ENCODE results near the gene RNF144B. TPM values are rescaled to one million over a fixed set of nuclear protein-coding genes. Genes with fewer than 3 reads are reported as not detected.
"Not testable (repeated sequence)": the region's sequence is repeated elsewhere in the genome, so short reads cannot be mapped to it uniquely, and the experiment has no call there.

RNF144B gene
- total and polyA plus RNA-seq, 7 donors, result 6.0 to 94.9 (median 34.5) TPM

- Histone ChIP-seq H3K4me3 (no peak overlapping the region), H3K27me3 (ENCODE audit: insufficient read depth in 3 of 3, low read length in 2 of 3) (no peaks in the 10 kb centered on the region), H3K36me3 (ENCODE audit: insufficient read depth in 1 of 2, low read depth in 1 of 2) (no peaks in the 10 kb centered on the region), H3K9me3 (no peaks in the 10 kb centered on the region), H3K4me1 (peaks cover 19% of the 10 kb centered on the region), H3K27ac (no peak overlapping the region)
- no peak for ATAC-seq
- WGBS, 3 donors, result 87 to 94% (median 89%) methylated on average over 3 of the region's 3 CpGs
- intact Hi-C loops (cut with DNase I), result no loop called here
- TF ChIP-seq, protein P1, sequence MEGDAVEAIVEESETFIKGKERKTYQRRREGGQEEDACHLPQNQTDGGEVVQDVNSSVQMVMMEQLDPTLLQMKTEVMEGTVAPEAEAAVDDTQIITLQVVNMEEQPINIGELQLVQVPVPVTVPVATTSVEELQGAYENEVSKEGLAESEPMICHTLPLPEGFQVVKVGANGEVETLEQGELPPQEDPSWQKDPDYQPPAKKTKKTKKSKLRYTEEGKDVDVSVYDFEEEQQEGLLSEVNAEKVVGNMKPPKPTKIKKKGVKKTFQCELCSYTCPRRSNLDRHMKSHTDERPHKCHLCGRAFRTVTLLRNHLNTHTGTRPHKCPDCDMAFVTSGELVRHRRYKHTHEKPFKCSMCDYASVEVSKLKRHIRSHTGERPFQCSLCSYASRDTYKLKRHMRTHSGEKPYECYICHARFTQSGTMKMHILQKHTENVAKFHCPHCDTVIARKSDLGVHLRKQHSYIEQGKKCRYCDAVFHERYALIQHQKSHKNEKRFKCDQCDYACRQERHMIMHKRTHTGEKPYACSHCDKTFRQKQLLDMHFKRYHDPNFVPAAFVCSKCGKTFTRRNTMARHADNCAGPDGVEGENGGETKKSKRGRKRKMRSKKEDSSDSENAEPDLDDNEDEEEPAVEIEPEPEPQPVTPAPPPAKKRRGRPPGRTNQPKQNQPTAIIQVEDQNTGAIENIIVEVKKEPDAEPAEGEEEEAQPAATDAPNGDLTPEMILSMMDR (IDR thresholded peaks at IDR 0.05), result no peak
- no peak for DNase-seq
These were observed 36.4 kb upstream of the RNF144B start for GRCh38 chr6:18350712-18351111.

DNA sequence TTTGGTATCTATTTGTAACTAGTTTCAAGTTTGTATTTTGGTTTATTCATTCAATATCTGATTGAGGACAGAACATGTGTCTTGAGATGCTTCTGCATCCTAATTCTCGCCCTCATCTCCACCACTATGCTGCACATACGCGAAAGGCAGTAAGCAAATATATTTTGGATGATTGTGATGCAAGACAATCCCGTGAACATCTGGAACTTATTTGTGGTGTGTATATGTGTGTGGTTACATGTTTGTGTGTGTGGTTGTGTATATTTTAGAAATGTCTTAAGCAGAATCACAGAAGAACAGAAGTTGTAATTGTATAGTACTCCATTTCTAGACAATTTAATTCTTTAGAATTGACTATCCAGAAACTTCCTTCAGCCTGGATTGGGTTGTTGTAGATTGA lies 35.1 kb upstream of the RNF144B start:
- peaks cover 18% of the 10 kb centered on the region for H3K4me1 ChIP-seq
- no peaks in the 10 kb centered on the region for H3K36me3 ChIP-seq (ENCODE audit: insufficient read depth in 1 of 2, low read depth in 1 of 2)
- 91 to 96% (median 94%) methylated on average over 4 of the region's 4 CpGs for WGBS, 3 donors
- H3K4me3 ChIP-seq, result no peak overlapping the region
- no peaks in the 10 kb centered on the region for H3K9me3 ChIP-seq
- DNase-seq, result no peak
- no peaks in the 10 kb centered on the region for H3K27me3 ChIP-seq (ENCODE audit: insufficient read depth in 3 of 3, low read length in 2 of 3)
- H3K27ac ChIP-seq, result no peak overlapping the region
- TF ChIP-seq, protein P1 (IDR thresholded peaks at IDR 0.05), result no peak
- no peak for ATAC-seq
- intact Hi-C loops (cut with DNase I), result no loop called here

DNA sequence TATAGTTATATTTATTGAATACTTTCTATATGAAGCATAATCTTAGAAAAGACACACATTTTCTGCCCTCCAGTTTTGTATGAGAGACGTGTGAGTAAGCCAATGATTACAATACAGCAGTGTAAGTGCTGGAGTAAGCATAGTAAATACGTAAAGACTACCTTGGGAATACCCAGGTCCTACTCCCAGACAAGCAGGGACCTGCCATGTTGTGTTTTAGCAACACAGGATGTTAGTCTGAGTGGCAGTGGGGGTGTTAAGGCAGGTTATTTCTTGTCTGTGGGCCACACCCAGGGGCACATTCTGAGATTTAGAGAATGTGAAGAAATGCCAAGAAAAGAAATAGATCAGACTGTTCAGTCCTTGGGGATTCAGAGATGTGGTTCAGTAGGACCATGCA lies 34.3 kb upstream of the RNF144B start:
- Histone ChIP-seq H3K4me3 (no peak overlapping the region), H3K27me3 (ENCODE audit: insufficient read depth in 3 of 3, low read length in 2 of 3) (no peaks in the 10 kb centered on the region), H3K4me1 (peaks cover 16% of the 10 kb centered on the region), H3K27ac (no peak overlapping the region), H3K9me3 (no peaks in the 10 kb centered on the region), H3K36me3 (ENCODE audit: insufficient read depth in 1 of 2, low read depth in 1 of 2) (no peaks in the 10 kb centered on the region)
- 74 to 83% (median 76%) methylated on average over 2 of the region's 2 CpGs for WGBS, 3 donors
- intact Hi-C loops (cut with DNase I), result no loop called here
- TF ChIP-seq, protein P1 (IDR thresholded peaks at IDR 0.05), result no peak
- DNase-seq (no peak), ATAC-seq (no peak)

DNA sequence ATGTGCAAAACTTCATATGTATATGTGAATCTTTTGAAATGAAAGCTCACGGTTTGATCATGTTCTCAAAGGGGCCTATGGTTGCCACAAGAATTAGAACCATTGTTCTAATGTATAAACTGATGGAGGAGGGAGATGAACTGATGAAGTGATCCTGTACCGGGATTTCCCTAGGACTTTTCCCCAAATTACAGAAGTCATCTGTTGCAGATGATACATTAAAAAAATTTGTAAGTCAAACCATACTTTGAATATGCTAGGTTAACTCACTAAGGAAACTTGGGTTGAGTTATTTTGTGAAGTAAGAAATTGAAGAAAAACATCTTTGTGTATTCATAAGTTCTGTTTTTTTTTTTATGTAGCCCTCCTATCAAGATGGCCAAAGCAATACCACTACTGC lies 33.9 kb upstream of the RNF144B start:
- no peak overlapping the region for H3K27ac ChIP-seq
- no peaks in the 10 kb centered on the region for H3K9me3 ChIP-seq
- H3K36me3 ChIP-seq (ENCODE audit: insufficient read depth in 1 of 2, low read depth in 1 of 2), result no peaks in the 10 kb centered on the region
- intact Hi-C loops (cut with DNase I), result no loop called here
- H3K4me3 ChIP-seq, result no peak overlapping the region
- peaks cover 16% of the 10 kb centered on the region for H3K4me1 ChIP-seq
- DNase-seq, result no peak
- ATAC-seq, result no peak
- TF ChIP-seq, protein P1 (IDR thresholded peaks at IDR 0.05), result no peak
- WGBS, 3 donors, result 69 to 95% (median 92%) methylated on average over 2 of the region's 2 CpGs
- no peaks in the 10 kb centered on the region for H3K27me3 ChIP-seq (ENCODE audit: insufficient read depth in 3 of 3, low read length in 2 of 3)

GRCh38 chr6:18357546-18357945 lies 29.6 kb upstream of the RNF144B start:
- H3K36me3 ChIP-seq (ENCODE audit: insufficient read depth in 1 of 2, low read depth in 1 of 2); H3K4me3 ChIP-seq; H3K9me3 ChIP-seq; DNase-seq; H3K27ac ChIP-seq; intact Hi-C loops (cut with DNase I); ATAC-seq; H3K27me3 ChIP-seq (ENCODE audit: insufficient read depth in 3 of 3, low read length in 2 of 3): not testable (repeated sequence)
- H3K4me1 ChIP-seq, result peaks cover 25% of the 10 kb centered on the region
- 63 to 90% (median 80%) methylated on average over 1 to 2 of the region's 4 CpGs for WGBS, 3 donors

All from psoas muscle (tissue), 8 donors.